IPS-20b (cell line): ENCODE results near the gene ALDH4A1.

Experiments
- H3K27ac ChIP-seq: one replicate; pipeline ENCODE4 v1.5.1; 2013; ENCODE audit warnings: low read length
- H3K27me3 ChIP-seq: 2 replicates; pipeline ENCODE4 v1.6.1; 2013; ENCODE audit warnings: mild to moderate bottlenecking, low read length, inconsistent platforms; ENCODE audit not compliant: insufficient read depth
- H3K36me3 ChIP-seq: 2 replicates; pipeline ENCODE4 v1.6.1; 2013; ENCODE audit warnings: low read depth, mild to moderate bottlenecking, inconsistent platforms, low read length, moderate library complexity; ENCODE audit not compliant: insufficient read depth
- H3K4me1 ChIP-seq: 2 replicates; pipeline ENCODE4 v1.6.1; 2013; ENCODE audit warnings: mild to moderate bottlenecking, control low read depth, inconsistent platforms, low read length, moderate library complexity; ENCODE audit not compliant: insufficient read depth
- H3K4me3 ChIP-seq: 2 replicates; pipeline ENCODE4 v1.5.1; 2013; ENCODE audit warnings: mild to moderate bottlenecking, low read length, inconsistent platforms
- H3K9ac ChIP-seq: 2 replicates; pipeline ENCODE4 v1.6.1; 2013; ENCODE audit warnings: low read depth, mild to moderate bottlenecking, inconsistent platforms, low read length, moderate library complexity
- H3K9me3 ChIP-seq: 2 replicates; pipeline ENCODE4 v1.6.1; 2013; ENCODE audit warnings: mild to moderate bottlenecking, low read depth, low read length, inconsistent platforms; ENCODE audit not compliant: insufficient read depth

ALDH4A1 gene

DNA sequence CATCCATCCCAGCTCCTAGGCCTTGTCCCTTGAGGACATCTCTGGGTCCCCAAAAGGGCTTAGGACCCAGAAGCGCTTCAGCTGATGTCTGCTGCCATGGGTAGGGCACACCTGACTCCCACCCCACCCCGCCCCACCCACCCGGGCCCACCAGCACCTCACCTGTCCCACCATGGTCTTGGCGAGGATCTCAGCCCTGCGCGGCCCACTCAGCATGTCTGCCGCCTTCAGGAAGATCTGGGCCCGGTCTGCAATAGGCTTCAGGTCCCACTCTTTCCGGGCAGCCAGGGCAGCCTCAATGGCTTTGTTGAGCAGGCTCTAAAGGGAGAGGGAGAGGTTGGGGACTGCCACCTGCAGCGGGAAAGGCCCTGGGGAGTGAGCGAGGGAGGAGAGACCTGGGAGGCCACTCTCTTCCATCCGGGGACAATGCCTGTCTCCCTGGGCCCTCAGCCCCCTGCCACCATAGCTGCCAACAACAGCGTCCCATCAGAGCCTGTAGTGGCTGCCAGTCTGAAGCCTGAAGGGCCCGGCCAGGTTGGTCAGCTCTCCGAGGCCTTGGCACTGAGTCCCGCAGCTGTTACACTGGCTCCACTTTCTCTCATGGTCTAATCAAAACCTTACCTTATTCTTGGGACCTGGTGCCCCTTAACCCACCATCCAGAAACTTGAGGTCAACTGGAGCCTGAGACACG is 16.9 kb downstream of the ALDH4A1 start:
- no peaks in the 10 kb centered on the region for H3K4me1 ChIP-seq
- H3K4me3 ChIP-seq, result no peak overlapping the region
- H3K36me3 ChIP-seq, result peaks cover 36% of the 10 kb centered on the region
- H3K9me3 ChIP-seq, result no peaks in the 10 kb centered on the region
- no peak overlapping the region for H3K27ac ChIP-seq
- H3K9ac ChIP-seq, result no peak overlapping the region
- no peaks in the 10 kb centered on the region for H3K27me3 ChIP-seq

DNA sequence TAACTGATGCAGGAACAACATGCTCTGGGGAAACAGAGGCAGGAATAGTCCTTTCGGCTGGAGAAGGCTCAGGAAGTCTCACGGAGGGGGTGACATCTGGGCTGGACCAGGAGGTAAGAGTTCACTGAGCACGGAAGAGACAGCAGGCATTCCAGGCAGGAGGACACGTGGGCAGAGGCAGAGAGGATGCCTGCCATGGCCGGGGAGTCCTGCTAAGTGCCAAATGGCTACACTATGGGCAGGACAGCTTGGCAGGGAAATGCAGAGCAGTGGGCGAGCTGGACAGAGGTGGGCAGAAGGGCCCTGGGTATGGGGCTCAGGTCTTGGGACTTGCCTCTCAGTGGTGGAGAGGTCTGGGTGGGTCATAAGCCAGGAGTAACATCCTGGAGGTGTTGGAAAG is 17.6 kb downstream of the ALDH4A1 start:
- Histone ChIP-seq H3K27me3 (no peaks in the 10 kb centered on the region), H3K27ac (no peak overlapping the region), H3K9ac (no peak overlapping the region), H3K9me3 (no peaks in the 10 kb centered on the region), H3K4me3 (no peak overlapping the region), H3K4me1 (no peaks in the 10 kb centered on the region), H3K36me3 (peaks cover 36% of the 10 kb centered on the region)

DNA sequence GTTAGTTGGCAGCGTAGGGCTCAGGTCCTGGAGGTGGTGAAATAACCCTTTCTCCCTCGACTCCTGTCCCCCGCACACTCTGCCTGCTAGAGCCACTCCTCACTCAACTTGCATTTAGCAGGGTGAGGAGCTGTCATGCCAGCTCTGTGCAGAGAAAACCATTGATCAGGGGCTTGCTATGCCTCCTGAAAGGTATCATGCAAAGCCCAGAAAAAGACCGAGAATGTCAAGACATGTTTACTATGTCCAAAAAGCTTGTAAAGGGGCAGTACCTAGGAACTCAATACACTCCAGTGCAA is 18.0 kb downstream of the ALDH4A1 start:
- Histone ChIP-seq H3K4me1 (no peaks in the 10 kb centered on the region), H3K36me3 (peaks cover 36% of the 10 kb centered on the region), H3K9ac (no peak overlapping the region), H3K4me3 (no peak overlapping the region), H3K9me3 (no peaks in the 10 kb centered on the region), H3K27me3 (no peaks in the 10 kb centered on the region), H3K27ac (no peak overlapping the region)

DNA sequence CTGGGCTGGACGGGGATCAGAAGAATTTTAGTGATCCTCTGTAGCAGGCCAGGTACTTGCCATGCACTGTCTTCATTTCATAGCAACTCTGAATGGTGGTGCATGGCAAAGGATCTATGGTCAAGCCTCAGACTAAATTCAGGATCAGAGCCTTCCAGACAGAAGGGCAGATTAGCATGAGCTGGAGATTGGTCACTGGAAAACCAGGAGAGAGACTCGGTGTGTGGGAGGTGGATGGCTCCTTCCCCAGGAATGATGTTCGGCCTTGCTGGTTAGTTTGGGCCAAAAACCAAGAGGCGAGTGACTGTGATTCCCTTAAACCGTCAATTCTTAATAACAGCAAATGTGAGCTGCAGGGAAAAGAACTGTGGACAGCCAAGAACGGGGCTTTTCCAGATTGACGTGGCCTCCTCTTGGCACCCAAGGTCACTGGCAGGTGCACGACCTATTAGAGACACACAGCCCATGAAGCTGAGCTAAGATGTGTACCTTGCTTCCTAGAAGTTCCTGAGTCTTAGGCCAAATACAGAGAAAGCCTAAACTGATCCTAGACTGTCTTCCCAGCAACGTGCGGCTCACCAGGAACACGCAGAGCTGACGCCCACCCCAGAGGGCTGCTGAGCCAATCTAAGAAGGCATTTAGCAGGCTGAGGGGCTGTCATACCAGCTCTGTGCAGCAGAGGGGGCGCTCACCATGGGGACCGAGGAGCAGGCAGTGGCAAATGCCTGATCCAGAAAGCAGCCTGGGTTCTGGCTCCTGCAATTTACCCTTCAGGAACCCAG is 18.5 kb downstream of the ALDH4A1 start:
- no peaks in the 10 kb centered on the region for H3K27me3 ChIP-seq
- H3K9ac ChIP-seq, result no peak overlapping the region
- H3K4me3 ChIP-seq, result no peak overlapping the region
- no peaks in the 10 kb centered on the region for H3K9me3 ChIP-seq
- no peaks in the 10 kb centered on the region for H3K4me1 ChIP-seq
- H3K36me3 ChIP-seq, result peaks cover 36% of the 10 kb centered on the region
- no peak overlapping the region for H3K27ac ChIP-seq

DNA sequence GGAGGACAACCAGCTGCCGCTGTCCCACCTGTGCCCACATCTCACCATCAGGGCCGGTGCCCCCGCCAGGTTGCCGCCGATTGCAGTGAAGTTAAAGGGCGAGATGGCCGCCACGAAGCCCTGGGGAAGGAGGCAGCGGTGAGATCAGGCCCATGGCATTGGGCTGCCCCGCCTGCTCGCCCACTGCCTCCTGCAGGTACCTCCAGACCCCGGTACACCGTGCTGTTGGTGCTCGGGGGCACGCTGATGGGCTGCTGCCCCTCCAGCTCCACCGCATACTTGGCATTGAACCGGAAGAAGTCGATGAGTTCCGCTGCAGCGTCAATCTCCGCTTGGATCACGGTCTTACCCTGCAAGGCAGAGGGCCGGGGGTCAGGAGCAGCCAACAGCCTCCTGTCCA is 19.3 kb downstream of the ALDH4A1 start:
- H3K27ac ChIP-seq, result no peak overlapping the region
- no peak overlapping the region for H3K9ac ChIP-seq
- H3K4me1 ChIP-seq, result no peaks in the 10 kb centered on the region
- H3K4me3 ChIP-seq, result no peak overlapping the region
- peaks cover 36% of the 10 kb centered on the region for H3K36me3 ChIP-seq
- H3K27me3 ChIP-seq, result no peaks in the 10 kb centered on the region
- H3K9me3 ChIP-seq, result no peaks in the 10 kb centered on the region

DNA sequence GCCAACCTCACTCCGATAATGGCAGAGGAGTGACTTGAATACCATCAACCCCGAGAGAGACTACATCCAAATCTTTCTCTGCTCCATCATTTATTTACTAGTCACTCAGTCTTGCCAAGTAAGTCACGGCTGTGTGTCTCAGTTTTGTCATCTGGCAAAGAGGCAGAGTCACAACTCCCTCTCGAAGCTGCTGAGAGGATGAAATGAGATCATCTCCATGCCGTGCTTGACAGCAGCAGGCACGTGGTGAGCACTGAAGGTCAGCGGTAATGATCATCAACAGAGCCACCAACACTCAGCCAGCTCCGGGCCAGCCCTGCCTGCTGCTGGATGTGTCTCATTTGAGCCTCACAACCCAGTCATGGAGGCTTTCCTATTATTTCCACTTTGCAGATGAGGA is 19.9 kb downstream of the ALDH4A1 start:
- Histone ChIP-seq H3K27me3 (no peaks in the 10 kb centered on the region), H3K4me3 (no peak overlapping the region), H3K27ac (no peak overlapping the region), H3K4me1 (no peaks in the 10 kb centered on the region), H3K9me3 (no peaks in the 10 kb centered on the region), H3K36me3 (peaks cover 36% of the 10 kb centered on the region), H3K9ac (no peak overlapping the region)

DNA sequence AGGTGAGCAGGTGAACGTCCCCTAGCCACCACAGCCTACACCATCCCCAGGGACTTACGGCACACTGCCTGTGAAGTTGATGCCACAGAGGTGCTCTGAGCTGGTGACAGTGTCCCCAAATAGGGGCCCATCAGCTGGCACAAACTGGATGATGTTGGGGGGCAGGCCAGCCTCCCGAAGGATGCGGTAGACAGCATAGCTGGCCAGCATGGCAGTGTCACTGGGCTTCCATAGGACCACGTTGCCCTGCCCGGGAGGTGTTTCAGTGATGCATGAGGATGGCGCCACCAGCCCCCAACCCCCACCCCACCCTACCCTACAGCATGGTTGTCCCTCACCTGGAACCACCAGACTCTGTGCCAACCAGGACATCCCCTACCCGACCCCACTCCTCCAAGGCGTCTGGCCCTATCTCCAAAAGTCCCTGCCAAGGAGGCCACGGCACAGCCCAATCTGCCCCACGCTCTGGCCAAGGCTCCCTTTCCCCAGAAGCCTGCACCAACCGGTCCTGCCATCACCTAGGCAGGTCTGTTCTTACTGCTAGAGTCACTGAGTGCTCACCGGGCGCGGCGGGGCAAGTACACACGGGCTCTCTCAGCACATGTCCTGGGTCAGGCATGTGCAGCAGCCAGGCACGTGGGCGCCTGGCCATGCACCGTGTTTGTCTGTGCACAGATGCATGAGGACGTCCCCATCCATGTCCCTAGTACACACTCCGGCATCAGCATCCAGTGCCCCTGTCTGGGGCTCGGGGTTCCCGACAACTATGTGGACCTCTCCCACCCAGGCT is 20.5 kb downstream of the ALDH4A1 start:
- no peaks in the 10 kb centered on the region for H3K4me1 ChIP-seq
- no peak overlapping the region for H3K9ac ChIP-seq
- no peaks in the 10 kb centered on the region for H3K9me3 ChIP-seq

DNA sequence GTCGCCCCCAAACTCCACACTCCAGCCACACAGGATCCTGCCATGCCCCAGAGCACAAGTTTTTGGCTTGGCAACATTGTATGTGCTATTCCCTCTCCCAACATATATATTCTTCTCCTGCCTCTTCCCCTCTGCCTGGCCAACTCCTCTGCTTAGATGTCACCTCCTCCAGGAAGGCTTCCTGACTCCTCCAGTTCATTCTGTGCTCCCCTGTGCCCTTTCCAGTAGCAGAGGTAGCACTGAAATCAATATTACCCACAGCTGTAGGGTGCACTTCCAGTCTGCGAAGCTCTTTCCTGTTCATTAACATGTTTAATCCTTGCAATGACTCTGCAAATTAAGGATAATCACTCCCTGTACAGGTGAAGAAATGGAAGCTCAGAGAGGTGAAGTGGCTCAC is 21.2 kb downstream of the ALDH4A1 start:
- Histone ChIP-seq H3K4me3 (no peak overlapping the region), H3K36me3 (peaks cover 37% of the 10 kb centered on the region), H3K9ac (no peak overlapping the region), H3K27ac (no peak overlapping the region), H3K4me1 (no peaks in the 10 kb centered on the region), H3K27me3 (no peaks in the 10 kb centered on the region), H3K9me3 (no peaks in the 10 kb centered on the region)

More for the DNA sequence above, 20.5 kb downstream of the ALDH4A1 start:
- Histone ChIP-seq H3K27ac (no peak overlapping the region), H3K27me3 (no peaks in the 10 kb centered on the region), H3K36me3 (peaks cover 36% of the 10 kb centered on the region), H3K4me3 (no peak overlapping the region)

DNA sequence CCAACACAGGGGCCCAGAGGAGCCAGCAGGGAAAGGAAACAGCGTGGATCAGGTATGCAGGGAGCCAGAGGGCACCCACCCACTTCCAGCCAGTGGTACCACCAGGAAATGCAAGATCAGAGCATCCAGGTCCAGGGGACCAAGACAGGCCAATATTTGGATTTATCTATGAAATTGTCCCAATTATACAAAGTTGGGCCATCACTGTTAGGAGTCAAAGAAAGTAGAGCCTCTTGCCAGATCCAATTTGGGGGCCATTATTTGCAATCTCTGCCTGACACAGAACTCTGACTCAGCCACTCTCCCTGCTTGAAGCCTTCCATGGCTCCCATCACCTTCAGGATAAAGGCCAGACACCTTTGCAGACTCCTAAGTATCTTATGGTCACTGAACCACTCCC is 21.8 kb downstream of the ALDH4A1 start:
- H3K27me3 ChIP-seq, result no peaks in the 10 kb centered on the region
- no peak overlapping the region for H3K27ac ChIP-seq
- H3K36me3 ChIP-seq, result peaks cover 34% of the 10 kb centered on the region
- no peak overlapping the region for H3K9ac ChIP-seq
- H3K4me1 ChIP-seq, result no peaks in the 10 kb centered on the region
- H3K9me3 ChIP-seq, result no peaks in the 10 kb centered on the region
- no peak overlapping the region for H3K4me3 ChIP-seq

DNA sequence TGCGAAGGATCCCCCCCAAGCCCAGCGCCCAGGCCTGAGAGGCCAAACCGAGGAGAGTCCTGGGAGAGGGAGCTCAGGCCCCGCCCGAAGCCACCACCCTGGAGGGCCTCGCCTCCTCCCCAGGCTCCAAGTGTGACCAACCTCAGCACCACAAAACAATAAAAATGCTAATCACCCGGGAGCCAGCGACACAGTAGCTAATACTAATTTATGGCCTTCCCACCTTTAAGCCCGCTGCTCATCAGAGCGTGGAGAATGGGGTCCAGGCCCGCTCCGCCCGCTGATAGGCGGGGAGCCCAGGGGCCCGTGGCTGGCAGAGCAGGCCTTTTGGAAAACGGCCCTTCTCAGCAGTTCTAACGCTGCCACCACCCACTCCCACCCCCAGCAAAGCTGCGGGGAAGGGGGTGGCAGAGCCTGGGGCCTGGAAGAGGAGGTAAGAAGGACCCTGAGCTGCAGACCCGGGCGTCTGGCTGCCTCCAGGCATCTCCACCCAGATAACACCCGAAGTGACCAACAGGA is 22.5 kb downstream of the ALDH4A1 start:
- Histone ChIP-seq H3K36me3 (peaks cover 34% of the 10 kb centered on the region), H3K4me3 (no peak overlapping the region), H3K27me3 (no peaks in the 10 kb centered on the region), H3K9ac (no peak overlapping the region), H3K9me3 (no peaks in the 10 kb centered on the region), H3K27ac (no peak overlapping the region), H3K4me1 (no peaks in the 10 kb centered on the region)

DNA sequence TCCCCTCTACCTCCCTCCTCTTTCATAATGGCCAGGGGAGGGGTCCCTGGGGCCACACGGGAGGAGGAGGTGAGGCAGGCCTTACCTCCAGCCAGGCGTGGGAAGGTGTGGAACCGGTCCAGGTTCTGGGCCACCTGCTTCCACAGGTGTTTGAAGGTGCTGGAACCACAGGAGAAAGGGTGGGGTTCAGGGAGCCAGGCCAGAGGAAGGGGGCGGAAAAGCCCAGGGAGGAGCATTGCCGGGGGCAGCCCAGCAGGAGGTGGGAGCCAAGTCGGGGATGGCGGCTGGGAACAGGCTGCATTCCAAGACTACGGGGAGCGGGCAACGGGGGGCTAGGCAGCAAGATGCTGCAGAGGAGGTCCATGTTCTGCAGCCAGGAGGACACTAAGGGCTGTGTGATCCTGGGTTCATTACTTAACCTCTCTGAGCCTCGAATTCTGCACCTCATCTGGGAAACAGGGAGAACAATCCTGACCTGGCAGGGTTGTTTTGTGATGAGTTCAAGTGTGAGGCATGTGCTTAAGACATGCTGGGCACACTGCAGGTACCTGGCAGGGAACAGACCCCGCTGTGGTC is 23.1 kb downstream of the ALDH4A1 start:
- H3K4me1 ChIP-seq, result no peaks in the 10 kb centered on the region
- peaks cover 32% of the 10 kb centered on the region for H3K36me3 ChIP-seq
- no peak overlapping the region for H3K27ac ChIP-seq
- H3K9me3 ChIP-seq, result no peaks in the 10 kb centered on the region
- H3K4me3 ChIP-seq, result no peak overlapping the region
- H3K9ac ChIP-seq, result no peak overlapping the region
- no peaks in the 10 kb centered on the region for H3K27me3 ChIP-seq
